HepG2 (cell line): ENCODE measurements around the gene CES3. TPM values are rescaled to one million over a fixed set of nuclear protein-coding genes. Genes with fewer than 3 reads are reported as not detected.

ENCODE experiments used
- ATAC-seq: fragments of 200-7000 bp; cut with Tn5 transposase; 3 replicates; pipeline ENCODE4 v1.9.1; 2020; ENCODE audit warnings: mild to moderate bottlenecking, moderate library complexity
- BruUV-seq: library from RNA; stranded (reverse); fragments of 400-500 nt; replicated peaks from 2 replicates; lab custom pipeline; 2021; lab: Mats Ljungman, UMichigan
- CTCF ChIA-PET: fragments of 300-600 bp; formaldehyde crosslinking; extraction: SDS; loops from one replicate; lab custom pipeline; 2021; ENCODE audit warnings: low total read pairs, inconsistent platforms, low intra/inter-chr PET ratio; lab: Yijun Ruan, JAX
- POLR2A ChIA-PET: fragments of 350-600 bp; sonication (Branson Sonifier 250); formaldehyde crosslinking; loops from one replicate; lab custom pipeline; 2020; ENCODE audit warnings: antibody characterized with exemption, inconsistent platforms; lab: Yijun Ruan, JAX
- DNase-seq: peaks from one replicate; pipeline ENCODE4 v3.0.0-alpha.2; 2015; ENCODE audit warnings: low spot score
- FAIRE-seq: peaks from 3 replicates; lab custom pipeline; 2011; peaks lifted over from hg19 to GRCh38; lab: Jason Lieb, UNC
- H2AFZ ChIP-seq: one replicate; pipeline ENCODE4 v1.6.1; 2011; ENCODE audit warnings: low read length, inconsistent platforms
- H3K27ac ChIP-seq: fragments of 300-600 bp; 3 replicates; pipeline ENCODE4 v1.8.0; 2011; ENCODE audit warnings: mixed run types, mild to moderate bottlenecking, mixed read lengths, low read length, inconsistent platforms; ENCODE audit not compliant: insufficient read depth; ENCODE audit errors: extremely low read length
- H3K27me3 ChIP-seq, 2 experiments: fragments of 200-600 bp in 1 of 2; 2 replicates in 1 of 2; 3 replicates in 1 of 2; pipeline versions ENCODE4 v1.6.0 to v1.8.0; 2011; ENCODE audit warnings: low read length in 2 of 2, mild to moderate bottlenecking in 2 of 2, moderate library complexity in 2 of 2, inconsistent platforms in 1 of 2; ENCODE audit not compliant: insufficient read depth in 2 of 2, control insufficient read depth in 1 of 2
- H3K36me3 ChIP-seq, 2 experiments: fragments of 200-600 bp in 1 of 2; replicated peaks in 1 of 2; 2 replicates in 1 of 2; 3 replicates in 1 of 2; pipeline versions ENCODE4 v1.5.1 to v1.8.0; 2011; ENCODE audit warnings: low read length in 2 of 2, inconsistent platforms in 1 of 2; ENCODE audit not compliant: insufficient read depth in 2 of 2, control insufficient read depth in 1 of 2
- H3K4me1 ChIP-seq: 2 replicates; pipeline ENCODE4 v1.5.1; 2012; ENCODE audit warnings: low read length, inconsistent platforms; ENCODE audit not compliant: insufficient read depth
- H3K4me2 ChIP-seq: 2 replicates; pipeline ENCODE4 v1.6.0; 2011; ENCODE audit warnings: low read depth, low read length, inconsistent platforms
- H3K4me3 ChIP-seq, 3 experiments: fragments of 200-600 bp in 1 of 3; sonication (generic), shearing (Covaris generic) in 1 of 3; replicated peaks in 1 of 3; 2 replicates each; pipeline ENCODE4 v1.5.1; 2011 to 2016; ENCODE audit warnings: low read length in 3 of 3, inconsistent platforms in 2 of 3, low read depth in 2 of 3, mild to moderate bottlenecking in 2 of 3, control low read depth in 1 of 3, mixed read lengths in 1 of 3; ENCODE audit not compliant: insufficient read depth in 1 of 3
- H3K79me2 ChIP-seq: one replicate; pipeline ENCODE4 v1.6.1; 2011; ENCODE audit warnings: low read length, inconsistent platforms; ENCODE audit not compliant: insufficient read depth
- H3K9ac ChIP-seq: 2 replicates; pipeline ENCODE4 v1.6.0; 2011; ENCODE audit warnings: mild to moderate bottlenecking, low read depth, low read length, inconsistent platforms; ENCODE audit not compliant: insufficient read depth
- H3K9me3 ChIP-seq: 2 replicates; pipeline ENCODE4 v1.5.1; 2012; ENCODE audit warnings: mild to moderate bottlenecking, low read length
- H4K20me1 ChIP-seq: 2 replicates; pipeline ENCODE4 v1.6.0; 2011; ENCODE audit warnings: inconsistent platforms, mild to moderate bottlenecking, low read length, moderate library complexity; ENCODE audit not compliant: insufficient read depth
- AGO1 ChIP-seq: fragments of 200-400 bp; formaldehyde crosslinking; IDR thresholded peaks from 2 replicates; pipeline ENCODE4 v1.6.1; 2017; ENCODE audit warnings: mild to moderate bottlenecking, low read depth, low read length, moderate library complexity; ENCODE audit not compliant: poor library complexity, severe bottlenecking
- AHDC1 ChIP-seq: sonication (generic); formaldehyde crosslinking; IDR thresholded peaks from 2 replicates; pipeline ENCODE4 v1.5.1; 2020; ENCODE audit warnings: mild to moderate bottlenecking, missing genetic modification reagents, borderline replicate concordance
- GTF3A ChIP-seq: sonication (generic); formaldehyde crosslinking; conservative IDR thresholded peaks from 2 replicates; pipeline ENCODE4 v1.4.0; 2020; ENCODE audit warnings: mild to moderate bottlenecking, missing genetic modification reagents
- KAT2B ChIP-seq: fragments of 150-350 bp; IDR thresholded peaks from 2 replicates; pipeline ENCODE4 v1.6.1; 2014; ENCODE audit warnings: low read depth, low read length, borderline replicate concordance
- NCOA2 ChIP-seq: sonication (generic); formaldehyde crosslinking; IDR thresholded peaks from 2 replicates; pipeline ENCODE4 v1.8.0; 2022; ENCODE audit warnings: inconsistent platforms
- REPIN1 ChIP-seq: sonication (generic); formaldehyde crosslinking; IDR thresholded peaks from 2 replicates; pipeline ENCODE4 v1.8.0; 2022; ENCODE audit warnings: missing genetic modification reagents, low read depth, mild to moderate bottlenecking, borderline replicate concordance
- ZNF589 ChIP-seq: sonication (generic); formaldehyde crosslinking; conservative IDR thresholded peaks from 2 replicates; pipeline ENCODE4 v1.8.0; 2022; ENCODE audit warnings: mild to moderate bottlenecking, moderate library complexity, missing genetic modification reagents
- ZXDC ChIP-seq: sonication (generic); formaldehyde crosslinking; IDR thresholded peaks from 2 replicates; pipeline ENCODE4 v1.5.0; 2020; ENCODE audit warnings: mild to moderate bottlenecking, missing genetic modification reagents
- WGBS: methylation state at CpG from one replicate; pipeline ENCODE4 v1.1.6; 2017; ENCODE audit warnings: low lambda C conversion rate; 5-methylcytosine and 5-hydroxymethylcytosine counted together
- in situ Hi-C: cut with HindIII; loops from 2 replicates; pipeline ENCODE4 v1.10.0; 2017; ENCODE audit warnings: low pct_unique_long_range_greater_than_20kb; ENCODE audit not compliant: extremely low pct_ligation_motif_present
- intact Hi-C: fragments of 100-400 bp; cut with micrococcal nuclease; formaldehyde crosslinking; loops from one replicate; pipeline ENCODE4 v1.10.0; 2022; ENCODE audit not compliant: unreplicated experiment
- polyA plus RNA-seq, 8 experiments: library from polyadenylated mRNA; depleted of rRNA in 3 of 8; stranded (reverse) in 7 of 8; unstranded in 1 of 8; fragments of >200 nt; fragmentation: Illumina TruSeq in 4 of 8; extraction: Trizol in 4 of 8; gene quantifications; 2 replicates each; pipeline versions ENCODE4 v1.2.1 to v1.2.3, GENCODE V29; 2011 to 2016; ENCODE audit warnings: low read depth in 4 of 8, missing spikeins in 1 of 8, mixed read lengths in 1 of 8; ENCODE audit not compliant: insufficient read depth in 1 of 8
- total RNA-seq, 5 experiments: library from RNA; depleted of rRNA; stranded (reverse); fragments of >200 nt; fragmentation: Illumina TruSeq; extraction: Trizol; gene quantifications; 2 replicates each; pipeline ENCODE4 v1.2.3, GENCODE V29; 2016; ENCODE audit warnings: low read depth in 1 of 5
- TF ChIP-seq, protein P1 (sequence below): sonication (generic); formaldehyde crosslinking; IDR thresholded peaks from 2 replicates; pipeline ENCODE4 v1.4.0; 2020; ENCODE audit warnings: missing genetic modification reagents, mild to moderate bottlenecking, borderline replicate concordance

The CES3 gene
- total and polyA plus RNA-seq, 2 of the 13 experiments (the other 11 are each of a cell fraction or from before 2014, with no cell fraction given) = 6.6 to 17.4 TPM

DNA sequence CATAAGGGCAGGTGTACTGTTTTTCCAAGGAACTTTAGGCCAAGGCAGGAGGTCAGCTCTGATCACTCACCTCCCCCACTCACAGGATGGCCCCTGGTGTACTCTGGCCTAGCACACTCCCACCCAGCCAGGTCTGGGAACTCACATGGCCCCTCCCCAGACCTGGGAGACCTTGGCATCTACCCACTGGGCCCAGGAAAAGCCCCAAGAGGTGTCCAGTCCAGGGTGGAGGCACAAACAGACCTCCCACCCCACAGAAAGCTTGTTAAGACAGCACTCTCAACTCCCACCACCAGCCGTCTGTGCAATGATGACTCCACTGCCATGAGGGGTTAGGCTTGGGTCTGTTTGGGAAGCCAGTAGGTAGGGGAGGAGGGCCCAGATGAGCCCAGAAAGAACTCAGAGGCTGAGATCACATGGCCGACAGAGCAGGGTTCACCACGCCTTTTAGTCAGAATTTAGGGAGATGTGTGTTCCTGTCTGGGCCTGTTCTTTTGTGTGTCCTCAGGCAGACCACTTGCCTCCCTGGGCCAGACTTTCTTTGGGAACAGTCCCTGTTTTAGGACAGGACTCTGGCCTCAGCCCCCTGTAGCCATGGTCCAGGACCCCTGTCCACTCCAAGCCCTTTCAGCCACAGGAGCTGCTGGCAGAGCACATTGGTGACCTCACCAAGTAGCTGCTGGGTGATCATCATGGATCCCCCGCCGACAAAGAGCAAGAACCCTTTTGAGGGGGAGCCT, 55.8 kb downstream of the CES3 start:
- no peak overlapping the region for H2AFZ ChIP-seq
- no peak overlapping the region for H3K9ac ChIP-seq
- H3K36me3 ChIP-seq = no peaks in the 10 kb centered on the region
- no peak for DNase-seq
- WGBS = 3% methylated on average over 5 of the region's 5 CpGs
- ChIA-PET CTCF (interaction anchor here (0.7 to 4.2 kb wide), 5 partner anchors 39 to 169 kb away, joined by 3 to 28 read pairs (median 12); no protein-coding TSS in a partner anchor), POLR2A (interaction anchor here (1.0 to 1.1 kb wide), 2 partner anchors 124 to 138 kb away, joined by 3 to 10 read pairs; no protein-coding TSS in a partner anchor)
- in situ Hi-C loops = loop anchor here (5.0 kb wide), 1 partner anchor 140 kb away; the partner anchor contains the start of genes FBXL8 and TRADD
- H3K79me2 ChIP-seq = no peaks in the 10 kb centered on the region
- no peak overlapping the region for H3K4me3 ChIP-seq
- H3K4me2 ChIP-seq = no peak overlapping the region
- ATAC-seq = no peak
- H3K4me1 ChIP-seq = peaks cover 43% of the 10 kb centered on the region
- no peak overlapping the region for H3K27ac ChIP-seq
- H4K20me1 ChIP-seq = no peaks in the 10 kb centered on the region
- H3K27me3 ChIP-seq = peaks cover 9 to 25% of the 10 kb centered on the region in 2 experiments
- no TSS peak for BruUV-seq
- no peaks in the 10 kb centered on the region for H3K9me3 ChIP-seq
- FAIRE-seq = no peak
- intact Hi-C loops = loop anchor here (10.0 kb wide), 1 partner anchor 62 kb away; no protein-coding TSS in a partner anchor
- TF ChIP-seq AHDC1 (CRISPR knock-in tag) (no peak), ZXDC (no peak), ZNF589 (no peak), NCOA2 (no peak), AGO1 (no peak), GTF3A (no peak), REPIN1 (CRISPR knock-in tag) (no peak), KAT2B (no peak)
- TF ChIP-seq, protein P1, sequence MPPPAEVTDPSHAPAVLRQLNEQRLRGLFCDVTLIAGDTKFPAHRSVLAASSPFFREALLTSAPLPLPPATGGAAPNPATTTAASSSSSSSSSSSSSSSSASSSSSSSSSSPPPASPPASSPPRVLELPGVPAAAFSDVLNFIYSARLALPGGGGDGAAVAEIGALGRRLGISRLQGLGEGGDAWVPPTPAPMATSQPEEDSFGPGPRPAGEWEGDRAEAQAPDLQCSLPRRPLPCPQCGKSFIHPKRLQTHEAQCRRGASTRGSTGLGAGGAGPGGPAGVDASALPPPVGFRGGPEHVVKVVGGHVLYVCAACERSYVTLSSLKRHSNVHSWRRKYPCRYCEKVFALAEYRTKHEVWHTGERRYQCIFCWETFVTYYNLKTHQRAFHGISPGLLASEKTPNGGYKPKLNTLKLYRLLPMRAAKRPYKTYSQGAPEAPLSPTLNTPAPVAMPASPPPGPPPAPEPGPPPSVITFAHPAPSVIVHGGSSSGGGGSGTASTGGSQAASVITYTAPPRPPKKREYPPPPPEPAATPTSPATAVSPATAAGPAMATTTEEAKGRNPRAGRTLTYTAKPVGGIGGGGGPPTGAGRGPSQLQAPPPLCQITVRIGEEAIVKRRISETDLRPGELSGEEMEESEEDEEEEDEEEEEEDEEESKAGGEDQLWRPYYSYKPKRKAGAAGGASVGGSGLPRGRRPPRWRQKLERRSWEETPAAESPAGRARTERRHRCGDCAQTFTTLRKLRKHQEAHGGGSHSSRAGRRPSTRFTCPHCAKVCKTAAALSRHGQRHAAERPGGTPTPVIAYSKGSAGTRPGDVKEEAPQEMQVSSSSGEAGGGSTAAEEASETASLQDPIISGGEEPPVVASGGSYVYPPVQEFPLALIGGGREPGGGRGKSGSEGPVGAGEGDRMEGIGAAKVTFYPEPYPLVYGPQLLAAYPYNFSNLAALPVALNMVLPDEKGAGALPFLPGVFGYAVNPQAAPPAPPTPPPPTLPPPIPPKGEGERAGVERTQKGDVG (CRISPR knock-in tag) = no peak
